Fibroblast of lung (primary cell): ENCODE results near the gene RAPGEF2. TPM values are rescaled to one million over a fixed set of nuclear protein-coding genes. Genes with fewer than 3 reads are reported as not detected.

Source experiments
- DNase-seq, 2 donors: peaks; one replicate each; pipeline versions ENCODE4 v3.0.0 to v3.0.0-alpha.2; 2010; ENCODE audit warnings: low read depth in 2 of 2
- H2AFZ ChIP-seq: 2 replicates; pipeline ENCODE4 v1.5.1; 2012; ENCODE audit warnings: low read length, control low read depth, inconsistent platforms
- H3K27ac ChIP-seq: 2 replicates; pipeline ENCODE4 v1.5.1; 2011; ENCODE audit warnings: low read length, control low read depth; ENCODE audit not compliant: insufficient read depth
- H3K27me3 ChIP-seq: 2 replicates; pipeline ENCODE4 v1.5.1; 2011; ENCODE audit warnings: mild to moderate bottlenecking, low read length; ENCODE audit not compliant: control insufficient read depth, insufficient read depth
- H3K36me3 ChIP-seq: 2 replicates; pipeline ENCODE4 v1.5.1; 2011; ENCODE audit warnings: low read length; ENCODE audit not compliant: control insufficient read depth, insufficient read depth
- H3K4me1 ChIP-seq: 2 replicates; pipeline ENCODE4 v1.5.1; 2011; ENCODE audit warnings: low read length; ENCODE audit not compliant: control insufficient read depth, insufficient read depth; ENCODE audit errors: extremely low read depth
- H3K4me2 ChIP-seq: 2 replicates; pipeline ENCODE4 v1.5.1; 2011; ENCODE audit warnings: low read length, control low read depth; ENCODE audit not compliant: insufficient read depth; ENCODE audit errors: extremely low read depth
- H3K4me3 ChIP-seq, 4 experiments: fragments of 200-600 bp in 1 of 4; sonication (generic) in 1 of 4; replicated peaks in 1 of 4; 2 replicates each; pipeline ENCODE4 v1.5.1; 2011 to 2016; ENCODE audit warnings: low read length in 4 of 4, low read depth in 3 of 4, mild to moderate bottlenecking in 3 of 4, control low read depth in 2 of 4, inconsistent platforms in 1 of 4, mixed read lengths in 1 of 4; ENCODE audit not compliant: insufficient read depth in 1 of 4; ENCODE audit errors: control extremely low read depth in 1 of 4
- H3K79me2 ChIP-seq: 2 replicates; pipeline ENCODE4 v1.5.1; 2012; ENCODE audit warnings: mild to moderate bottlenecking, low read length, inconsistent platforms; ENCODE audit not compliant: control insufficient read depth, insufficient read depth
- H3K9ac ChIP-seq: 2 replicates; pipeline ENCODE4 v1.5.1; 2011; ENCODE audit warnings: mild to moderate bottlenecking, low read length, control low read depth; ENCODE audit not compliant: insufficient read depth
- H3K9me3 ChIP-seq: 2 replicates; pipeline ENCODE4 v1.5.1; 2012; ENCODE audit warnings: low read depth, low read length; ENCODE audit not compliant: control insufficient read depth, insufficient read depth
- H4K20me1 ChIP-seq: 2 replicates; pipeline ENCODE4 v1.5.1; 2011; ENCODE audit warnings: low read length; ENCODE audit not compliant: control insufficient read depth, insufficient read depth; ENCODE audit errors: extremely low read depth
- CTCF ChIP-seq, 2 donors: IDR thresholded peaks in 1 of 2; conservative IDR thresholded peaks in 1 of 2; 1 replicate in 1 of 2; 2 replicates in 1 of 2; pipeline ENCODE4 v1.5.1; 2011 to 2012; ENCODE audit warnings: low read length in 2 of 2, control low read depth in 1 of 2, inconsistent platforms in 1 of 2, low read depth in 1 of 2, mild to moderate bottlenecking in 1 of 2
- EZH2 ChIP-seq: IDR thresholded peaks from 2 replicates; pipeline ENCODE4 v1.5.1; 2012; ENCODE audit warnings: low read length, control low read depth, mild to moderate bottlenecking; ENCODE audit errors: missing control alignments
- polyA plus RNA-seq, 2 donors: library from polyadenylated mRNA; depleted of rRNA in 1 of 2; stranded (reverse) in 1 of 2; unstranded in 1 of 2; fragments of >200 nt; gene quantifications; 2 replicates each; pipeline ENCODE4 v1.2.1, GENCODE V29; 2011 to 2012; ENCODE audit warnings: missing spikeins in 1 of 2
- total RNA-seq: library from RNA; depleted of rRNA; stranded (reverse); fragments of >200 nt; gene quantifications from 2 replicates; pipeline ENCODE4 v1.2.1, GENCODE V29; 2014

The RAPGEF2 gene
- total and polyA plus RNA-seq, 2 donors (not counting 1 experiment from before 2014, with no cell fraction given): 45.5 to 58.5 TPM

DNA sequence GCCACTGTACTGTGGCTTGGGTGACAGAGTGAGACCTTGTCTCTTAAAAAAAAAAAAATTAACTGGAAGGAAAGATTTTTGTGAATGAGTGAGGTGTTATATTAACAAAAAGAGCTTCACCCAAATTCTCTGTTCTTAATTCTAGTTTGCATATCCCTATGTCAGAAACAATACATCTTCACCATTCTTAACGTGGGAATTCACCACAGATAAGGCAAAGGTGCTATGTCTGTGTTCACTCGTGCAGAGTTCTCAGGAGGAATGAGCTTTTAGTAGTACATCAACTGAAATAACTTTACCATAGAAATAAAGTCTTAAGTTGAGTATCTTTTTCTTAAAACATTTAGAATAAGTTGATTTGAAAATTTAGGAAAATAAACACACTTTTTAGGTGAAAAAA is 135.1 kb downstream of the RAPGEF2 start:
- TF ChIP-seq CTCF (conservative IDR thresholded peaks at IDR 0.05 in 1 of 2, IDR thresholded peaks at IDR 0.05 in 1 of 2; ENCODE audit: low read depth in 1 of 2, low read length in 2 of 2) (no peak), EZH2 (no peak)
- Histone ChIP-seq H3K36me3 (no peaks in the 10 kb centered on the region), H4K20me1 (no peaks in the 10 kb centered on the region), H3K9ac (no peak overlapping the region), H3K4me1 (no peaks in the 10 kb centered on the region), H3K4me3 (no peak overlapping the region), H3K9me3 (no peaks in the 10 kb centered on the region), H3K79me2 (peaks cover 17% of the 10 kb centered on the region), H3K4me2 (no peak overlapping the region), H3K27ac (no peak overlapping the region), H2AFZ (no peak overlapping the region), H3K27me3 (no peaks in the 10 kb centered on the region)
- no peak for DNase-seq

- H4K20me1 ChIP-seq: no peaks in the 10 kb centered on the region
- no peaks in the 10 kb centered on the region for H3K27me3 ChIP-seq
- H3K27ac ChIP-seq: no peak overlapping the region
- no peaks in the 10 kb centered on the region for H3K36me3 ChIP-seq
- H3K79me2 ChIP-seq: peaks cover 11% of the 10 kb centered on the region
- peak in 1 of 2 donors; percentile 47 for DNase-seq
- H3K4me3 ChIP-seq: no peak overlapping the region
- H3K4me1 ChIP-seq: no peaks in the 10 kb centered on the region
- no peak overlapping the region for H3K9ac ChIP-seq
- no peak overlapping the region for H3K4me2 ChIP-seq
- H2AFZ ChIP-seq: no peak overlapping the region
- H3K9me3 ChIP-seq: no peaks in the 10 kb centered on the region
- no peak for TF ChIP-seq CTCF (conservative IDR thresholded peaks at IDR 0.05 in 1 of 2, IDR thresholded peaks at IDR 0.05 in 1 of 2; ENCODE audit: low read depth in 1 of 2, low read length in 2 of 2)
- no peak for TF ChIP-seq EZH2
These were observed 135.8 kb downstream of the RAPGEF2 start for GRCh38 chr4:159238631-159239030.

GRCh38 chr4:159239629-159240028 is 136.8 kb downstream of the RAPGEF2 start:
- Histone ChIP-seq H3K36me3 (no peaks in the 10 kb centered on the region), H3K4me2 (no peak overlapping the region), H3K4me3 (no peak overlapping the region), H2AFZ (no peak overlapping the region), H3K27me3 (no peaks in the 10 kb centered on the region), H3K27ac (no peak overlapping the region), H3K4me1 (no peaks in the 10 kb centered on the region), H4K20me1 (no peaks in the 10 kb centered on the region), H3K9me3 (no peaks in the 10 kb centered on the region), H3K79me2 (peaks cover 4% of the 10 kb centered on the region), H3K9ac (no peak overlapping the region)
- TF ChIP-seq EZH2 (no peak), CTCF (conservative IDR thresholded peaks at IDR 0.05 in 1 of 2, IDR thresholded peaks at IDR 0.05 in 1 of 2; ENCODE audit: low read depth in 1 of 2, low read length in 2 of 2) (no peak)
- DNase-seq: no peak
